Osteocyte (in vitro differentiated cells): ENCODE data around the gene GOT1. TPM values are rescaled to one million over a fixed set of nuclear protein-coding genes. Genes with fewer than 3 reads are reported as not detected.

Experiments
- DNase-seq: peaks from one replicate; pipeline ENCODE4 v3.0.0; 2021; ENCODE audit warnings: mixed read lengths; ENCODE audit not compliant: unreplicated experiment; ENCODE audit errors: extremely low spot score
- H3K27ac Mint-ChIP-seq: one replicate; pipeline ENCODE4 v1.8.0; 2021; ENCODE audit warnings: mild to moderate bottlenecking, mixed read lengths; ENCODE audit not compliant: unreplicated experiment
- H3K27me3 Mint-ChIP-seq: one replicate; pipeline ENCODE4 v1.8.0; 2021; ENCODE audit warnings: mixed read lengths; ENCODE audit not compliant: unreplicated experiment
- H3K36me3 Mint-ChIP-seq: one replicate; pipeline ENCODE4 v1.8.0; 2021; ENCODE audit warnings: mixed read lengths; ENCODE audit not compliant: unreplicated experiment
- H3K4me1 Mint-ChIP-seq: one replicate; pipeline ENCODE4 v1.8.0; 2021; ENCODE audit warnings: mixed read lengths; ENCODE audit not compliant: unreplicated experiment
- H3K4me3 Mint-ChIP-seq: one replicate; pipeline ENCODE4 v1.8.0; 2021; ENCODE audit warnings: mild to moderate bottlenecking, moderate library complexity, mixed read lengths; ENCODE audit not compliant: unreplicated experiment
- H3K9me3 Mint-ChIP-seq: one replicate; pipeline ENCODE4 v1.8.0; 2021; ENCODE audit warnings: mixed read lengths; ENCODE audit not compliant: unreplicated experiment
- total RNA-seq: library from RNA; stranded (reverse); gene quantifications from 2 replicates; pipeline ENCODE4 v1.2.1, GENCODE V29; 2021
- TF ChIP-seq, protein P1 (sequence below): fragments of 200-600 bp; sonication (generic); IDR thresholded peaks from 2 replicates; pipeline ENCODE4 v1.5.0; 2021; ENCODE audit warnings: antibody characterized with exemption, mild to moderate bottlenecking, moderate library complexity

The GOT1 gene
- total RNA-seq, 1 donor from 2014 or later: 31.5 TPM

DNA sequence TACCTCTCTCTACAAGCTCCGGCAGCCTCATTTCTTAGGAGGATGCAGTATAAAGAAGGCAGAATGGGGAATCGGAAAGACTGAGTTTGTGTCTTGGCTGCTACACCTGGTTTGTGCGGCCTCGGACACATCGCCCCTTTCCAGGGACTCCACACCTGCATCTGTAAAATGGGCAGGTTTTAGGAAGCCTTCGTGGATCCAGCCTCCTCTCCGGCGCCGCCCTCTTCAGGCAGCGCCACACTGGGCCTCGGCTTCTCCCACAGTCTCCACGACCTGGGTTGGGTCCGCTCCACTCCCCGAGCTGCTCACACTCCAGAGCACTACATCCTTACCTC, 341 bp downstream of the GOT1 start:
- Mint-ChIP-seq H3K27me3 (no peaks in the 10 kb centered on the region), H3K4me1 (peaks cover 27% of the 10 kb centered on the region), H3K9me3 (no peaks in the 10 kb centered on the region), H3K27ac (peak overlapping the region; percentile 96), H3K36me3 (peaks cover 6% of the 10 kb centered on the region), H3K4me3 (peak overlapping the region; percentile 94)
- TF ChIP-seq, protein P1, sequence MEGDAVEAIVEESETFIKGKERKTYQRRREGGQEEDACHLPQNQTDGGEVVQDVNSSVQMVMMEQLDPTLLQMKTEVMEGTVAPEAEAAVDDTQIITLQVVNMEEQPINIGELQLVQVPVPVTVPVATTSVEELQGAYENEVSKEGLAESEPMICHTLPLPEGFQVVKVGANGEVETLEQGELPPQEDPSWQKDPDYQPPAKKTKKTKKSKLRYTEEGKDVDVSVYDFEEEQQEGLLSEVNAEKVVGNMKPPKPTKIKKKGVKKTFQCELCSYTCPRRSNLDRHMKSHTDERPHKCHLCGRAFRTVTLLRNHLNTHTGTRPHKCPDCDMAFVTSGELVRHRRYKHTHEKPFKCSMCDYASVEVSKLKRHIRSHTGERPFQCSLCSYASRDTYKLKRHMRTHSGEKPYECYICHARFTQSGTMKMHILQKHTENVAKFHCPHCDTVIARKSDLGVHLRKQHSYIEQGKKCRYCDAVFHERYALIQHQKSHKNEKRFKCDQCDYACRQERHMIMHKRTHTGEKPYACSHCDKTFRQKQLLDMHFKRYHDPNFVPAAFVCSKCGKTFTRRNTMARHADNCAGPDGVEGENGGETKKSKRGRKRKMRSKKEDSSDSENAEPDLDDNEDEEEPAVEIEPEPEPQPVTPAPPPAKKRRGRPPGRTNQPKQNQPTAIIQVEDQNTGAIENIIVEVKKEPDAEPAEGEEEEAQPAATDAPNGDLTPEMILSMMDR: no peak
- no peak for DNase-seq

DNA sequence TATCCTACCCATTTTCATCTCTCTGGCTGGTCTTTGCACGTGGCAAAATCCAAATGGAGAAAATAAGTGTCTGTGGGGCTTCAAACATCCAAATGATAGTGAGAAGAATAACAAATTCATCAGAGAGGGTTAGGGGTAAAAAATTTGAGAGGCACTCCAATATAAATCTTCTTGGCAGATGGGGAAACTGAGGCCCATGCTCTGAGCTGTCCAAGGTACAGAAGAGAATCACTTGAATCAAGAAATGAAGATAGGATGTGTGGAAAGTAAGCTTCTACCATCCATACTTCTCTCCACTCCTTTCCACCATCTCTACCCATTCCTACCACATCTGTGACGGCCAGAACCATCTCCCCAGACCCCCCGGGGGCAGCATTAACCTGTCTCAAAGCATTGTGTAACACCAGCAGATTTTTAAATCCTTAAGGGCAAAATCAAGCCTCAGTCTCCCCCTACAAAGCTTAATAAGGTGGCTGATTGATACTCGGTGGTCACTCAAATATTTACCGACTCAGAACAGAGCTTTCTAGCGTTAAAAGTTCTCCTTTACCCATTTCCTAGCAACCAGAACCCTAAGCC, 818 bp downstream of the GOT1 start:
- no peak for DNase-seq
- Mint-ChIP-seq H3K4me1 (peaks cover 27% of the 10 kb centered on the region), H3K4me3 (peak overlapping the region; percentile 94), H3K36me3 (peaks cover 6% of the 10 kb centered on the region), H3K27ac (peak overlapping the region; percentile 96), H3K27me3 (no peaks in the 10 kb centered on the region), H3K9me3 (no peaks in the 10 kb centered on the region)
- TF ChIP-seq, protein P1: no peak

DNA sequence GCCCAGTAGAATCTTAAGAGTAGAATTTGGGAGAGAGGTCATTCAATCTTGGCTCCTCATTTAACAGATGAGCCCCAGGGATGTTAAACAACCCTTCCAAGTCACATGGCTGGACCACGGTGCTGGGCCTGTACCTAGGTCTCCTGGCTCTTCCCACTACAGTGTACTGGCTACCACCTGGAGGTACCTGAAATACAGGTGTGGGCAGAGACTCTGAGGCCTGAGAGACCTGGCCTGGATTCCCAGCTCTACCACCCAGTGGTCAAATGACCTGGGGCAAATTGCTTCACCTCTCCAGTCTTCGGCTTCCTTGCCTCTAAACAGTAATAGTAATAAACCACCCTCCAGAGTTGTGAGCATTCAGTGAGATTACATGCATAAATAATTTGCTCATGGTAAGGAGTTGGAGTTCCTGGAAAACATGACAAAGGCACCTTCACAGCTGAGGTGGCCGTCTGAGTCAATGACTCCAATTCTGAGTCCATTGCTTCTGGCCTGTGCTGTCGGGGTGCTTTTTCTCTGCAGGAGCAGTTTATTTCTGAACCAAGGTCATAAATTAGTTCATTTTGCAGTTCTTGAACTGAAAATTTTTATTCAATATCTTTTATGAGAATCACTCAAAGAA, 2.7 kb downstream of the GOT1 start:
- Mint-ChIP-seq H3K4me1 (peaks cover 25% of the 10 kb centered on the region), H3K27me3 (no peaks in the 10 kb centered on the region), H3K36me3 (peaks cover 9% of the 10 kb centered on the region), H3K27ac (no peak overlapping the region), H3K9me3 (no peaks in the 10 kb centered on the region), H3K4me3 (no peak overlapping the region)
- TF ChIP-seq, protein P1: no peak
- DNase-seq: no peak

DNA sequence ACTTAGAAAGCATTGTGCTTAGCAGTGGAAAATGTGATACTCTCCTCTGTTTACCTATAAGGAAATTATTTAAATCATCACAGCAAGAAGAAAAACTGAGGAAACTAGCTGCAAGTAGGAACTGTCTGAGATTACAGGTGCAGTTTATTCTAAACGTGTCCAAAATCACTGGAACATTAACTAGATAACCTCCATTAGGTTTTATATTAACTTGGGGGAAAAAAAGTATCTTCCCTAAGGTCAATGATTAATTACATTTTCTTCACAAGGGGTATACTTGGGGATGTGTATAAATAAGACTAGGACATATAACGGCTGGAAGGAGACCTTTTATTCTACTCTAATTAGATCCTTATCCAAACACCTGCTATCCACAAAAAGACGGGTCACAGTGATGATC, 3.7 kb downstream of the GOT1 start:
- Mint-ChIP-seq H3K36me3 (peaks cover 9% of the 10 kb centered on the region), H3K4me3 (no peak overlapping the region), H3K27me3 (no peaks in the 10 kb centered on the region), H3K9me3 (no peaks in the 10 kb centered on the region), H3K27ac (no peak overlapping the region), H3K4me1 (peaks cover 18% of the 10 kb centered on the region)
- TF ChIP-seq, protein P1: no peak
- DNase-seq: no peak

DNA sequence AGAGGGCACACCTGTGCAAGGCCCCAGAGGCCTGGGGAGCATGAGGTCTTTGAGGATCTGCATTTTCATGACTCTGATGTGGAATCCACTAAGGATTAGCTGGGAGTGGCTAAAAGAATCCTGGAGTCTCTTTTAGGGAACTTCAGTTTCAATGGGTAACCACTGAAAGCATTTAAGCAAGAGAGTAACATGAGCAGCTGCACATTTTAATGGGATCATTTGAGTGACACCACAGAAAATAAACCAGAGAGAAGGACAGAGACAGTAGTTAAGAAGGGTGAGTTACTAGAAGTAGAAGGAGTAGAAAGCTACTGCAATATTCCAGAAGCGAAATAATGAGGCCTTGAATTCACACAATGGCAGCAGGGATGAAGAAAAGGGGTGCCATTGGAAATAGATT, 5.2 kb downstream of the GOT1 start:
- Mint-ChIP-seq H3K4me3 (no peak overlapping the region), H3K36me3 (peaks cover 9% of the 10 kb centered on the region), H3K27me3 (no peaks in the 10 kb centered on the region), H3K4me1 (peaks cover 13% of the 10 kb centered on the region), H3K9me3 (no peaks in the 10 kb centered on the region), H3K27ac (no peak overlapping the region)
- DNase-seq: no peak
- TF ChIP-seq, protein P1: no peak
